Measurements from ENCODE around the gene EFHC1. TPM values are rescaled to one million over a fixed set of nuclear protein-coding genes. Genes with fewer than 3 reads are reported as not detected.
A peak's percentile ranks its signal among the peaks of the same experiment; 100 is the strongest.

The EFHC1 gene
- total and polyA plus RNA-seq, 2 experiments from 2014 or later = 24.3 to 28.0 TPM

DNA sequence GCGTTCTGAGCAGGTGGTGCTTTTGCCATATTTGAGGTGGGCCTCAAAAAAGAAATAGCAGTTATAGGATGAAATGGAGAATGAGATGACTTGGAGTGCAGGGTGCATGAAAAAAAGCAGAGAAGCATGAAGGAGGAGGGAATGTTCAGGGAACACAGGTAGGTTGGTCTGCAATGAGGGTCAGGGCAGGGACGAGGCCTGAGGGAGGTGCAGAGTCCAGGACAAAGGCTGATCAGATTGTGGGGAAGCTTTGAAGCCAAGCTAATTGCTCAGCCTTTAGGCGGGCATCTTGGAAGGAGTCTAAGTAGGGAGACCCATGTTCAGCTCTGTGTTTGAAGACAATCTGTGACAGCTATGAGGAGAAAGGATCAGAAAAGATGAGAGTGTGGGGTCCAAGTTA, 144.7 kb downstream of the EFHC1 start:
- Mint-ChIP-seq H3K36me3 (ENCODE audit: low read depth) (no peaks in the 10 kb centered on the region; the same call in 1 of the 3 replicates), H3K4me1 (peaks cover 44% of the 10 kb centered on the region), H3K27me3 (ENCODE audit: insufficient read depth, low read depth, poor library complexity) (peaks cover 3% of the 10 kb centered on the region), H3K27ac (peak overlapping the region; percentile 23; the same call in 1 of the 2 replicates), H3K9me3 (no peaks in the 10 kb centered on the region), H3K4me3 (no peak overlapping the region)
- Histone ChIP-seq H3K79me2 (replicated peaks; ENCODE audit: insufficient read depth) (peaks cover 81% of the 10 kb centered on the region), H3K36me3 (ENCODE audit: insufficient read depth) (no peaks in the 10 kb centered on the region), H2AFZ (no peak overlapping the region), H3K27ac (ENCODE audit: low read depth) (no peak overlapping the region), H3K27me3 (ENCODE audit: insufficient read depth) (no peaks in the 10 kb centered on the region), H3K4me2 (no peak overlapping the region), H3K4me3 (no peak overlapping the region), H3F3A (replicated peaks; ENCODE audit: low read depth) (no peaks in the 10 kb centered on the region), H3K4me1 (ENCODE audit: insufficient read depth) (peaks cover 28% of the 10 kb centered on the region), H4K20me1 (replicated peaks; ENCODE audit: insufficient read depth) (no peaks in the 10 kb centered on the region; the same call in 1 of the 2 replicates), H3K9me2 (ENCODE audit: insufficient read depth) (0 out of 2 replicates have a peak, but pooled peaks cover 4% of the 10 kb centered on the region)
- DNase-seq (ENCODE audit: low spot score) = no peak
- no peak for ATAC-seq
- TF ChIP-seq ZNF114 (CRISPR knock-in tag; IDR thresholded peaks at IDR 0.05) (no peak), JUNB (IDR thresholded peaks at IDR 0.05; ENCODE audit: unreplicated experiment) (no peak), EZH2 (IDR thresholded peaks at IDR 0.05; ENCODE audit: low read depth, unreplicated experiment) (no peak), POLR2AphosphoS5 (IDR thresholded peaks at IDR 0.05; ENCODE audit: low read depth) (no peak), ZNF331 (CRISPR knock-in tag; IDR thresholded peaks at IDR 0.05; ENCODE audit: low read depth) (no peak)
- TF ChIP-seq, protein P1, sequence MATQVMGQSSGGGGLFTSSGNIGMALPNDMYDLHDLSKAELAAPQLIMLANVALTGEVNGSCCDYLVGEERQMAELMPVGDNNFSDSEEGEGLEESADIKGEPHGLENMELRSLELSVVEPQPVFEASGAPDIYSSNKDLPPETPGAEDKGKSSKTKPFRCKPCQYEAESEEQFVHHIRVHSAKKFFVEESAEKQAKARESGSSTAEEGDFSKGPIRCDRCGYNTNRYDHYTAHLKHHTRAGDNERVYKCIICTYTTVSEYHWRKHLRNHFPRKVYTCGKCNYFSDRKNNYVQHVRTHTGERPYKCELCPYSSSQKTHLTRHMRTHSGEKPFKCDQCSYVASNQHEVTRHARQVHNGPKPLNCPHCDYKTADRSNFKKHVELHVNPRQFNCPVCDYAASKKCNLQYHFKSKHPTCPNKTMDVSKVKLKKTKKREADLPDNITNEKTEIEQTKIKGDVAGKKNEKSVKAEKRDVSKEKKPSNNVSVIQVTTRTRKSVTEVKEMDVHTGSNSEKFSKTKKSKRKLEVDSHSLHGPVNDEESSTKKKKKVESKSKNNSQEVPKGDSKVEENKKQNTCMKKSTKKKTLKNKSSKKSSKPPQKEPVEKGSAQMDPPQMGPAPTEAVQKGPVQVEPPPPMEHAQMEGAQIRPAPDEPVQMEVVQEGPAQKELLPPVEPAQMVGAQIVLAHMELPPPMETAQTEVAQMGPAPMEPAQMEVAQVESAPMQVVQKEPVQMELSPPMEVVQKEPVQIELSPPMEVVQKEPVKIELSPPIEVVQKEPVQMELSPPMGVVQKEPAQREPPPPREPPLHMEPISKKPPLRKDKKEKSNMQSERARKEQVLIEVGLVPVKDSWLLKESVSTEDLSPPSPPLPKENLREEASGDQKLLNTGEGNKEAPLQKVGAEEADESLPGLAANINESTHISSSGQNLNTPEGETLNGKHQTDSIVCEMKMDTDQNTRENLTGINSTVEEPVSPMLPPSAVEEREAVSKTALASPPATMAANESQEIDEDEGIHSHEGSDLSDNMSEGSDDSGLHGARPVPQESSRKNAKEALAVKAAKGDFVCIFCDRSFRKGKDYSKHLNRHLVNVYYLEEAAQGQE (IDR thresholded peaks at IDR 0.05; ENCODE audit: unreplicated experiment) = no peak
- TF ChIP-seq, protein P2, sequence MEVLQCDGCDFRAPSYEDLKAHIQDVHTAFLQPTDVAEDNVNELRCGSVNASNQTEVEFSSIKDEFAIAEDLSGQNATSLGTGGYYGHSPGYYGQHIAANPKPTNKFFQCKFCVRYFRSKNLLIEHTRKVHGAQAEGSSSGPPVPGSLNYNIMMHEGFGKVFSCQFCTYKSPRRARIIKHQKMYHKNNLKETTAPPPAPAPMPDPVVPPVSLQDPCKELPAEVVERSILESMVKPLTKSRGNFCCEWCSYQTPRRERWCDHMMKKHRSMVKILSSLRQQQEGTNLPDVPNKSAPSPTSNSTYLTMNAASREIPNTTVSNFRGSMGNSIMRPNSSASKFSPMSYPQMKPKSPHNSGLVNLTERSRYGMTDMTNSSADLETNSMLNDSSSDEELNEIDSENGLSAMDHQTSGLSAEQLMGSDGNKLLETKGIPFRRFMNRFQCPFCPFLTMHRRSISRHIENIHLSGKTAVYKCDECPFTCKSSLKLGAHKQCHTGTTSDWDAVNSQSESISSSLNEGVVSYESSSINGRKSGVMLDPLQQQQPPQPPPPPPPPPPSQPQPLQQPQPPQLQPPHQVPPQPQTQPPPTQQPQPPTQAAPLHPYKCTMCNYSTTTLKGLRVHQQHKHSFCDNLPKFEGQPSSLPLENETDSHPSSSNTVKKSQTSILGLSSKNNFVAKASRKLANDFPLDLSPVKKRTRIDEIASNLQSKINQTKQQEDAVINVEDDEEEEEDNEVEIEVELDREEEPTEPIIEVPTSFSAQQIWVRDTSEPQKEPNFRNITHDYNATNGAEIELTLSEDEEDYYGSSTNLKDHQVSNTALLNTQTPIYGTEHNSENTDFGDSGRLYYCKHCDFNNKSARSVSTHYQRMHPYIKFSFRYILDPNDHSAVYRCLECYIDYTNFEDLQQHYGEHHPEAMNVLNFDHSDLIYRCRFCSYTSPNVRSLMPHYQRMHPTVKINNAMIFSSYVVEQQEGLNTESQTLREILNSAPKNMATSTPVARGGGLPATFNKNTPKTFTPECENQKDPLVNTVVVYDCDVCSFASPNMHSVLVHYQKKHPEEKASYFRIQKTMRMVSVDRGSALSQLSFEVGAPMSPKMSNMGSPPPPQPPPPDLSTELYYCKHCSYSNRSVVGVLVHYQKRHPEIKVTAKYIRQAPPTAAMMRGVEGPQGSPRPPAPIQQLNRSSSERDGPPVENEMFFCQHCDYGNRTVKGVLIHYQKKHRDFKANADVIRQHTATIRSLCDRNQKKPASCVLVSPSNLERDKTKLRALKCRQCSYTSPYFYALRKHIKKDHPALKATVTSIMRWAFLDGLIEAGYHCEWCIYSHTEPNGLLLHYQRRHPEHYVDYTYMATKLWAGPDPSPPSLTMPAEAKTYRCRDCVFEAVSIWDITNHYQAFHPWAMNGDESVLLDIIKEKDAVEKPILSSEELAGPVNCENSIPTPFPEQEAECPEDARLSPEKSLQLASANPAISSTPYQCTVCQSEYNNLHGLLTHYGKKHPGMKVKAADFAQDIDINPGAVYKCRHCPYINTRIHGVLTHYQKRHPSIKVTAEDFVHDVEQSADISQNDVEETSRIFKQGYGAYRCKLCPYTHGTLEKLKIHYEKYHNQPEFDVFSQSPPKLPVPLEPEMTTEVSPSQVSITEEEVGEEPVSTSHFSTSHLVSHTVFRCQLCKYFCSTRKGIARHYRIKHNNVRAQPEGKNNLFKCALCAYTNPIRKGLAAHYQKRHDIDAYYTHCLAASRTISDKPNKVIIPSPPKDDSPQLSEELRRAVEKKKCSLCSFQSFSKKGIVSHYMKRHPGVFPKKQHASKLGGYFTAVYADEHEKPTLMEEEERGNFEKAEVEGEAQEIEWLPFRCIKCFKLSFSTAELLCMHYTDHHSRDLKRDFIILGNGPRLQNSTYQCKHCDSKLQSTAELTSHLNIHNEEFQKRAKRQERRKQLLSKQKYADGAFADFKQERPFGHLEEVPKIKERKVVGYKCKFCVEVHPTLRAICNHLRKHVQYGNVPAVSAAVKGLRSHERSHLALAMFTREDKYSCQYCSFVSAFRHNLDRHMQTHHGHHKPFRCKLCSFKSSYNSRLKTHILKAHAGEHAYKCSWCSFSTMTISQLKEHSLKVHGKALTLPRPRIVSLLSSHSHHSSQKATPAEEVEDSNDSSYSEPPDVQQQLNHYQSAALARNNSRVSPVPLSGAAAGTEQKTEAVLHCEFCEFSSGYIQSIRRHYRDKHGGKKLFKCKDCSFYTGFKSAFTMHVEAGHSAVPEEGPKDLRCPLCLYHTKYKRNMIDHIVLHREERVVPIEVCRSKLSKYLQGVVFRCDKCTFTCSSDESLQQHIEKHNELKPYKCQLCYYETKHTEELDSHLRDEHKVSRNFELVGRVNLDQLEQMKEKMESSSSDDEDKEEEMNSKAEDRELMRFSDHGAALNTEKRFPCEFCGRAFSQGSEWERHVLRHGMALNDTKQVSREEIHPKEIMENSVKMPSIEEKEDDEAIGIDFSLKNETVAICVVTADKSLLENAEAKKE (CRISPR knock-in tag; IDR thresholded peaks at IDR 0.05) = no peak
- TF ChIP-seq, protein P3, sequence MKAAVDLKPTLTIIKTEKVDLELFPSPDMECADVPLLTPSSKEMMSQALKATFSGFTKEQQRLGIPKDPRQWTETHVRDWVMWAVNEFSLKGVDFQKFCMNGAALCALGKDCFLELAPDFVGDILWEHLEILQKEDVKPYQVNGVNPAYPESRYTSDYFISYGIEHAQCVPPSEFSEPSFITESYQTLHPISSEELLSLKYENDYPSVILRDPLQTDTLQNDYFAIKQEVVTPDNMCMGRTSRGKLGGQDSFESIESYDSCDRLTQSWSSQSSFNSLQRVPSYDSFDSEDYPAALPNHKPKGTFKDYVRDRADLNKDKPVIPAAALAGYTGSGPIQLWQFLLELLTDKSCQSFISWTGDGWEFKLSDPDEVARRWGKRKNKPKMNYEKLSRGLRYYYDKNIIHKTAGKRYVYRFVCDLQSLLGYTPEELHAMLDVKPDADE (IDR thresholded peaks at IDR 0.05) = no peak

Measured in GM23338 (cell line).